AG04450 (cell line): ENCODE data around the gene RGS19. TPM values are rescaled to one million over a fixed set of nuclear protein-coding genes. Genes with fewer than 3 reads are reported as not detected.
A peak's percentile ranks its signal among the peaks of the same experiment; 100 is the strongest.

Source experiments
- CTCF ChIA-PET: fragments of 300-600, 350-600 bp; formaldehyde crosslinking; extraction: SDS; loops from one replicate; lab custom pipeline; 2022; ENCODE audit warnings: antibody characterized with exemption, inconsistent platforms; lab: Charles Lee
- POLR2A ChIA-PET: fragments of 350-600 bp; formaldehyde crosslinking; extraction: SDS; loops from one replicate; lab custom pipeline; 2021; ENCODE audit warnings: antibody characterized with exemption, inconsistent platforms; lab: Yijun Ruan, JAX
- DNase-seq: peaks from one replicate; pipeline ENCODE4 v3.0.0-alpha.2; 2011; ENCODE audit warnings: low read depth, low spot score
- H3K27ac ChIP-seq: one replicate; pipeline ENCODE4 v1.5.1; 2012; ENCODE audit warnings: low read depth, low read length, control low read depth
- H3K27me3 ChIP-seq: one replicate; pipeline ENCODE4 v1.6.0; 2012; ENCODE audit warnings: low read length; ENCODE audit not compliant: control insufficient read depth, insufficient read depth
- H3K4me3 ChIP-seq: 2 replicates; pipeline ENCODE4 v1.5.1; 2011; ENCODE audit warnings: mild to moderate bottlenecking, low read depth, low read length, control low read depth
- H3K9me3 ChIP-seq: 2 replicates; pipeline ENCODE4 v1.5.1; 2012; ENCODE audit warnings: low read length; ENCODE audit not compliant: control insufficient read depth, insufficient read depth
- polyA plus RNA-seq: library from polyadenylated mRNA; depleted of rRNA; stranded (reverse); fragments of >200 nt; gene quantifications from 2 replicates; pipeline ENCODE4 v1.2.3, GENCODE V29; 2011
- TF ChIP-seq, protein P1 (sequence below): IDR thresholded peaks from 2 replicates; pipeline ENCODE4 v1.5.1; 2011; ENCODE audit warnings: low read depth, low read length, control low read depth, inconsistent platforms

Gene RGS19
- polyA plus RNA-seq, 1 experiment = 7.5 TPM

DNA sequence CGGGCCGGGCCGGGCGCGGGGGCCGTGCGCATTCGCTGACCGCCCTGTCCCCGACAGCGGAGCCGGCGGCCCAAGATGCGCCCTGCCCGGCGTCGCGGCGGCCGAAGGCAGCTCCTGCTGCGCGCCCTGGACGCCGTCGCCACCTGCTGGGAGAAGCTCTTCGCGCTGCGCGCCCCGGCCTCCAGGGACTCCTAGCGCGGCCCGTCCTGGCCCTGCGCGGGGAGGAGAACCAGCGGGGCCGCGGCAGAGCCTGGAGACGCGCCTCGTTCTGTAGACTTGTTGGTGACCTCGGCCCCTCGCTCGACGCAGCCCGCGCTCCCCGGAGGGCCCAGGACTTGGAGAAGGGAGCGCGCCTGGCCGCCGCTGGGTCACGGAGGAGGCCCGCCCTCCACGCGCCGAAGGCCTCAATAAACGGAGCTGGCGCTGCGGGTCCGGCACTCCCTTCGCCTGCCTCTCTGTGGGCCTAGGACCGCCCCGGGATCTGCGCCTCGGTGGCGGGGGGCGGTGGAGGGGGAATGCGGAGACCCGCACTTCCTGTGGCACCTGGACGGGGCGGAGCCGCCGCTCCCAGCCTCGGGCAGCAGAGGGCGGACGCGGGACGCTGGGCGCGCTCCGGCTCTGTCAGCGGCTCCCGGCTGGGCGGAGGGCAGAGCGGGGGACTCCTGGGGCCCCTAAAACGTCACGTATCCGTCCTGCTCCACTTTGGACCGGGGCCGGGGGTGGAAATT lies 40.6 kb downstream of the RGS19 start:
- Histone ChIP-seq H3K4me3 (peak overlapping the region; percentile 43), H3K27me3 (peaks cover 52% of the 10 kb centered on the region), H3K27ac (no peak overlapping the region), H3K9me3 (no peaks in the 10 kb centered on the region)
- ChIA-PET POLR2A (interaction anchor here (0.6 to 1.4 kb wide), 4 partner anchors 22 to 518 kb away, joined by 3 to 4 read pairs (median 4); partner anchors contain the start of genes PPDPF and TCEA2), CTCF (interaction anchor here (0.9 to 3.6 kb wide), 15 partner anchors 11 to 501 kb away, joined by 3 to 31 read pairs (median 4); partner anchors contain the start of genes PRPF6 and TCEA2)
- DNase-seq = no peak
- TF ChIP-seq, protein P1, sequence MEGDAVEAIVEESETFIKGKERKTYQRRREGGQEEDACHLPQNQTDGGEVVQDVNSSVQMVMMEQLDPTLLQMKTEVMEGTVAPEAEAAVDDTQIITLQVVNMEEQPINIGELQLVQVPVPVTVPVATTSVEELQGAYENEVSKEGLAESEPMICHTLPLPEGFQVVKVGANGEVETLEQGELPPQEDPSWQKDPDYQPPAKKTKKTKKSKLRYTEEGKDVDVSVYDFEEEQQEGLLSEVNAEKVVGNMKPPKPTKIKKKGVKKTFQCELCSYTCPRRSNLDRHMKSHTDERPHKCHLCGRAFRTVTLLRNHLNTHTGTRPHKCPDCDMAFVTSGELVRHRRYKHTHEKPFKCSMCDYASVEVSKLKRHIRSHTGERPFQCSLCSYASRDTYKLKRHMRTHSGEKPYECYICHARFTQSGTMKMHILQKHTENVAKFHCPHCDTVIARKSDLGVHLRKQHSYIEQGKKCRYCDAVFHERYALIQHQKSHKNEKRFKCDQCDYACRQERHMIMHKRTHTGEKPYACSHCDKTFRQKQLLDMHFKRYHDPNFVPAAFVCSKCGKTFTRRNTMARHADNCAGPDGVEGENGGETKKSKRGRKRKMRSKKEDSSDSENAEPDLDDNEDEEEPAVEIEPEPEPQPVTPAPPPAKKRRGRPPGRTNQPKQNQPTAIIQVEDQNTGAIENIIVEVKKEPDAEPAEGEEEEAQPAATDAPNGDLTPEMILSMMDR = peak; percentile 56

DNA sequence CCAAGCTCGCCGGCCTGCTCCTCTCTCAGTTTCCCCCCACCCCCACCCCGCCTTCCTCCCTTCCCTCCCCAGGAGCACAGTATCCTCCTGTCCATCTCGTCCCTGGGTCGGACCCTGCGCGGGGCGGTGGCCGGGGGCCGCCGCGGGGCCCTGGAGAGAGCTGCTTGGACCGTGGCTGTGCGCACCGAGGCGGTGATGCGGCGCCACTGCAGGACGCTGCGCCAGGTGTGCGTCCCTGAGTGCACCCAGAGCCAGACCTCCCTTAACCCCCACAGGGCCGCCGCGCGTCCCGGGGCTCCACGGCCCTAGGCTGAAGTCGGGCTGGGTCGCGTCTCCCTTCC lies 41.1 kb downstream of the RGS19 start:
- ChIA-PET CTCF (interaction anchor here (0.9 to 3.6 kb wide), 9 partner anchors 16 to 83 kb away, joined by 3 to 31 read pairs (median 5); partner anchors contain the start of genes PRPF6 and TCEA2), POLR2A (interaction anchor here (0.7 to 1.4 kb wide), 3 partner anchors 23 to 28 kb away, joined by 3 to 4 read pairs (median 4); partner anchors contain the start of gene TCEA2)
- DNase-seq = no peak
- Histone ChIP-seq H3K9me3 (no peaks in the 10 kb centered on the region), H3K27me3 (peaks cover 50% of the 10 kb centered on the region), H3K27ac (no peak overlapping the region), H3K4me3 (no peak overlapping the region)
- TF ChIP-seq, protein P1 = no peak

DNA sequence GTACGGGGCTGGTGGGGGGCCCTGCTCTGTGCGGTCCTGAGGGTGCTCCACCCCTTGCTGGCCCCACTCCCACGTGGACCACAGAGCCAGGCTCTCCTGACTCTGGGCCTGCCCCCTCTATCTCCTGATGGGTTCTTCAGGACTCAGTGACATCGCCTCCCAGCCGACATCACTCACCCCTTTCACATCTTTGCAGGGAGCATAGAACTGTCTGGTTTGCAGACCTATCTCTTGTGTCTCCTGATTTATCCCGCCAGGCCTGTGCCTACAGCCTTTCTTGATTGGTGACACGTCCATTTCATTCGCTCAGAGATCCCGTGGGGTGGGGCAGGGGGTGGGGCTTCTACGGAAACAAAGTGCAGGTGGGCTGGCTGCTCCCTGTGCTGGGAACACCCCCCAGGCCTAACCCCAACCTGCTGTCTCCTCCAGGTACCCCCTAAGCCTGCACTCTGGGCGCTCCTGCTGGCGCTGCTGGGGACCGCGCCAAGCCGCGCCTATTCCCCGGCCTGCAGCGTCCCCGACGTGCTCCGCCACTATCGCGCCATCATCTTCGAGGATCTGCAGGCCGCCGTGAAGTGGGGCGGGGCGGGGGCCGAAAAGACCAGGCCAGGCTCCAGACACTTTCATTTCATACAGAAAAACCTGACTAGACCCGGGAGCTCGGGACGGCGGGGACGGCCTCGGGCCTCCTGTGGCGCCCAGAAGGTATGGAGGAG lies 41.7 kb downstream of the RGS19 start:
- TF ChIP-seq, protein P1 = no peak
- POLR2A ChIA-PET = interaction anchor here (0.6 to 0.7 kb wide), 2 partner anchors 27 to 455 kb away, joined by 3 to 4 read pairs; no protein-coding TSS in a partner anchor
- peaks cover 46% of the 10 kb centered on the region for H3K27me3 ChIP-seq
- no peaks in the 10 kb centered on the region; the same call in 1 of the 2 replicates for H3K9me3 ChIP-seq
- H3K4me3 ChIP-seq = no peak overlapping the region
- no peak for DNase-seq
- H3K27ac ChIP-seq = no peak overlapping the region
- CTCF ChIA-PET = interaction anchor here (0.9 to 3.6 kb wide), 5 partner anchors 20 to 84 kb away, joined by 3 to 31 read pairs (median 4); no protein-coding TSS in a partner anchor

DNA sequence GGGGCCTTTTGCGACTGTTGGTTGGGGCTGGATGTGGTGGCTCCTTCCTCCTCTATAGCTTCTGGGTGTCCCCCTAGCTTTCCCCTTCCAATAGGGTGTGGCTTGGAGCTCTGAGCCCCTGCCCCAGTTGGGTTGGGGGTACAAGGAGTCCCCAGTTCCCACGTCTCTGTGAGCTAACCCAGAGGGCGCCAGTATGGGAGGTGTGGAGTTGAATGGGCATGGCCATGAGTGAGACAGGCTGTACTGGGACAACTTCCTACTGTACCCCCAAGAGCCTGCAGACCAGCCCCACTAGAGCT lies 42.2 kb downstream of the RGS19 start:
- Histone ChIP-seq H3K27ac (no peak overlapping the region), H3K4me3 (no peak overlapping the region), H3K27me3 (peaks cover 43% of the 10 kb centered on the region), H3K9me3 (no peaks in the 10 kb centered on the region; the same call in 1 of the 2 replicates)
- ChIA-PET CTCF (interaction anchor here (3.6 kb wide), 1 partner anchor 84 kb away, joined by 31 read pairs; no protein-coding TSS in a partner anchor), POLR2A (interaction anchor here (0.6 kb wide), 1 partner anchor 455 kb away, joined by 3 read pairs; no protein-coding TSS in a partner anchor)
- TF ChIP-seq, protein P1 = no peak
- no peak for DNase-seq
